Natural killer cell (primary cell): ENCODE results near the gene ABHD14A. TPM values are rescaled to one million over a fixed set of nuclear protein-coding genes. Genes with fewer than 3 reads are reported as not detected.

Experiments used
- ATAC-seq, 3 donors: fragments of 150-1000 bp in 2 of 3; fragments of 200-7000 bp in 1 of 3; cut with Tn5 transposase; 1 replicate in 1 of 3; 2 replicates in 2 of 3; pipeline ENCODE4 v1.10.0; 2021; ENCODE audit warnings: mild to moderate bottlenecking in 2 of 3, moderate library complexity in 2 of 3
- DNase-seq, 2 donors: peaks; one replicate each; pipeline versions ENCODE4 v3.0.0 to v3.0.0-alpha.2; 2013 to 2021; ENCODE audit warnings: mixed read lengths in 1 of 2
- H3K27ac ChIP-seq: one replicate; pipeline ENCODE4 v1.5.1; 2013; ENCODE audit warnings: mild to moderate bottlenecking, low read length
- H3K27me3 ChIP-seq: one replicate; pipeline ENCODE4 v1.6.1; 2013; ENCODE audit warnings: low read length; ENCODE audit not compliant: control insufficient read depth, insufficient read depth
- H3K36me3 ChIP-seq: one replicate; pipeline ENCODE4 v1.6.1; 2013; ENCODE audit warnings: low read length; ENCODE audit not compliant: control insufficient read depth, insufficient read depth
- H3K4me1 ChIP-seq: one replicate; pipeline ENCODE4 v1.6.1; 2013; ENCODE audit warnings: low read length; ENCODE audit not compliant: control insufficient read depth, insufficient read depth
- H3K4me3 ChIP-seq: one replicate; pipeline ENCODE4 v1.5.1; 2013; ENCODE audit warnings: low read length
- H3K9me3 ChIP-seq: one replicate; pipeline ENCODE4 v1.6.1; 2013; ENCODE audit warnings: low read length; ENCODE audit not compliant: control insufficient read depth, insufficient read depth
- H3K27ac Mint-ChIP-seq, 2 donors: one replicate each; pipeline ENCODE4 v1.8.0; 2022; ENCODE audit warnings: mild to moderate bottlenecking in 2 of 2, mixed read lengths in 2 of 2, moderate library complexity in 1 of 2
- H3K27me3 Mint-ChIP-seq, 2 donors: one replicate each; pipeline ENCODE4 v1.8.0; 2022; ENCODE audit warnings: low read depth in 2 of 2, mixed read lengths in 2 of 2
- H3K36me3 Mint-ChIP-seq: one replicate; pipeline ENCODE4 v1.8.0; 2022; ENCODE audit warnings: mixed read lengths
- H3K4me1 Mint-ChIP-seq, 2 donors: one replicate each; pipeline ENCODE4 v1.8.0; 2022; ENCODE audit warnings: mixed read lengths in 2 of 2
- H3K4me3 Mint-ChIP-seq: one replicate; pipeline ENCODE4 v1.8.0; 2022; ENCODE audit warnings: mild to moderate bottlenecking, moderate library complexity, mixed read lengths
- H3K9me3 Mint-ChIP-seq, 2 donors: one replicate each; pipeline ENCODE4 v1.8.0; 2022; ENCODE audit warnings: mixed read lengths in 2 of 2
- WGBS: methylation state at CpG from one replicate; pipeline ENCODE4 v1.1.7; 2013; ENCODE audit warnings: missing lambda C conversion rate; ENCODE audit not compliant: insufficient coverage; 5-methylcytosine and 5-hydroxymethylcytosine counted together
- intact Hi-C: fragments of 100-400 bp; cut with micrococcal nuclease; formaldehyde crosslinking; loops from one replicate; pipeline ENCODE4 v1.14.2; 2022
- total RNA-seq, 4 donors: library from RNA; stranded (reverse); fragments of 120-200 nt in 1 of 4; gene quantifications; one replicate each; pipeline versions ENCODE4 v1.2.3 to v1.2.4, GENCODE V29; 2013 to 2022
- TF ChIP-seq, protein P1 (sequence below): fragments of 200-600 bp; IDR thresholded peaks from one replicate; pipeline ENCODE4 v1.8.0; 2022; ENCODE audit warnings: antibody characterized with exemption

Gene ABHD14A
- total RNA-seq, 3 donors from 2014 or later (not counting 1 experiment from before 2014, with no cell fraction given), result 12.0 to 14.7 (median 13.4) TPM

DNA sequence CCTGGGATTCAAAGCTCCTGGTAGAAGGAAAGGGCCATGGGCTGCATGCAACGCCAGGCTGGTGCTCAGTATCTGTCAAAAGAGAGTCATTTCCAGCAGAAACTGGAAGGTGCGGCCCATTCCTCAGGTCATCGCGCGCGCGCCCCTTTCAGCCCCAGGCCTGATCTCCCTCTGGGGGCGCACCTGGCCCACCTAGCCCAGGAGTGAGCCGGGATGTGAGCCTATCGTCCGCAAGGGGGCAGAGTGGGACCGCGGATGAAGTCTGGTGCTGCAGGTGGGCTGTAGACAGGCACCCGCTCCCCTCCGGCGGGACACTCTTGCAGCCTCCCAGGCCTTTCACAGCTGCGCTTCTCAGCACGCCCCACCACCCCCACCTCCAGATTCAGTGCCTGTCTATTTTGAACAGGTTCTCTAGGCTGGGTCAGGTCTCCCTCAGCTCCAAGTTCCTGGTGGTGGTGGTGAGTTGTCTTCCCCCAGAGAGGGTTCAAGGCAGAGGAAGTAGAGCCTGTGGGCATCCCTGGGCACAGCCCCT, 26.6 kb downstream of the ABHD14A start:
- intact Hi-C loops, result loop anchor here (1.0 to 5.0 kb wide), 4 partner anchors 51 to 336 kb away; no protein-coding TSS in a partner anchor
- H3K4me3 Mint-ChIP-seq, result no peak overlapping the region
- no peak overlapping the region for H3K27ac ChIP-seq
- H3K4me1 ChIP-seq, result peaks cover 17% of the 10 kb centered on the region
- WGBS, result 1% methylated on average over 18 of the region's 18 CpGs
- no peaks in the 10 kb centered on the region for H3K36me3 ChIP-seq
- no peak overlapping the region for H3K4me3 ChIP-seq
- no peaks in the 10 kb centered on the region for H3K27me3 ChIP-seq
- peak; percentile 91 to 99 (median 99) for ATAC-seq
- TF ChIP-seq, protein P1, sequence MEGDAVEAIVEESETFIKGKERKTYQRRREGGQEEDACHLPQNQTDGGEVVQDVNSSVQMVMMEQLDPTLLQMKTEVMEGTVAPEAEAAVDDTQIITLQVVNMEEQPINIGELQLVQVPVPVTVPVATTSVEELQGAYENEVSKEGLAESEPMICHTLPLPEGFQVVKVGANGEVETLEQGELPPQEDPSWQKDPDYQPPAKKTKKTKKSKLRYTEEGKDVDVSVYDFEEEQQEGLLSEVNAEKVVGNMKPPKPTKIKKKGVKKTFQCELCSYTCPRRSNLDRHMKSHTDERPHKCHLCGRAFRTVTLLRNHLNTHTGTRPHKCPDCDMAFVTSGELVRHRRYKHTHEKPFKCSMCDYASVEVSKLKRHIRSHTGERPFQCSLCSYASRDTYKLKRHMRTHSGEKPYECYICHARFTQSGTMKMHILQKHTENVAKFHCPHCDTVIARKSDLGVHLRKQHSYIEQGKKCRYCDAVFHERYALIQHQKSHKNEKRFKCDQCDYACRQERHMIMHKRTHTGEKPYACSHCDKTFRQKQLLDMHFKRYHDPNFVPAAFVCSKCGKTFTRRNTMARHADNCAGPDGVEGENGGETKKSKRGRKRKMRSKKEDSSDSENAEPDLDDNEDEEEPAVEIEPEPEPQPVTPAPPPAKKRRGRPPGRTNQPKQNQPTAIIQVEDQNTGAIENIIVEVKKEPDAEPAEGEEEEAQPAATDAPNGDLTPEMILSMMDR, result peak; percentile 93
- no peaks in the 10 kb centered on the region for H3K36me3 Mint-ChIP-seq
- peaks cover 0 to 4% of the 10 kb centered on the region in 2 donors for H3K27me3 Mint-ChIP-seq
- H3K9me3 Mint-ChIP-seq, result no peaks in the 10 kb centered on the region
- H3K27ac Mint-ChIP-seq, result no peak overlapping the region
- peak; percentile 85 to 94 for DNase-seq
- no peaks in the 10 kb centered on the region for H3K9me3 ChIP-seq
- H3K4me1 Mint-ChIP-seq, result peaks cover 0 to 8% of the 10 kb centered on the region in 2 donors

DNA sequence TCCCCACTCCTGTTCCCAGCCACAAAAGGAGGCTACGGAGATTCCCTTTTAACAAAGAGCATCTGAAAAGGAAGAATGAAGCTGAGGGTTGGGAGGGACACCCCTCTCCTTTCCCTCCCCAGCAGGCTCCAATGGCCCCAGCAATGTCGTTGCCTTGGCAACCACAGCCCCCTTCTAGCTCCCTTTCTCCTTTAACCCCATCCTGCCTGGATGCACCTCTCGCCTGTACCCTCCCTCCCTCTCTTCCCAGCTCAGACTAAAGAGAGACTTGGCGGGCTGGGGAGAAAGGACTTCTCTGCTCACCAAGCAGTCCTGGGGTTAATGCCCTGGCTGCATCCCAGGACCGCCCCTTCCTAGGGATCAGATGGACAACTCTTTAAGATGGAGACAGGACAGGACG, 27.9 kb downstream of the ABHD14A start:
- no peaks in the 10 kb centered on the region for H3K9me3 Mint-ChIP-seq
- 87% methylated on average over 5 of the region's 6 CpGs for WGBS
- intact Hi-C loops, result loop anchor here (5.0 kb wide), 2 partner anchors 50 to 335 kb away; no protein-coding TSS in a partner anchor
- TF ChIP-seq, protein P1, result no peak
- no peaks in the 10 kb centered on the region for H3K9me3 ChIP-seq
- H3K36me3 ChIP-seq, result no peaks in the 10 kb centered on the region
- peaks cover 17% of the 10 kb centered on the region for H3K4me1 ChIP-seq
- DNase-seq (no peak), ATAC-seq (no peak)
- H3K27me3 Mint-ChIP-seq, result peaks cover 0 to 4% of the 10 kb centered on the region in 2 donors
- no peaks in the 10 kb centered on the region for H3K36me3 Mint-ChIP-seq
- no peak overlapping the region for H3K4me3 ChIP-seq
- peaks cover 0 to 8% of the 10 kb centered on the region in 2 donors for H3K4me1 Mint-ChIP-seq
- no peaks in the 10 kb centered on the region for H3K27me3 ChIP-seq
- no peak overlapping the region for H3K27ac ChIP-seq
- H3K27ac Mint-ChIP-seq, result no peak overlapping the region
- H3K4me3 Mint-ChIP-seq, result no peak overlapping the region

DNA sequence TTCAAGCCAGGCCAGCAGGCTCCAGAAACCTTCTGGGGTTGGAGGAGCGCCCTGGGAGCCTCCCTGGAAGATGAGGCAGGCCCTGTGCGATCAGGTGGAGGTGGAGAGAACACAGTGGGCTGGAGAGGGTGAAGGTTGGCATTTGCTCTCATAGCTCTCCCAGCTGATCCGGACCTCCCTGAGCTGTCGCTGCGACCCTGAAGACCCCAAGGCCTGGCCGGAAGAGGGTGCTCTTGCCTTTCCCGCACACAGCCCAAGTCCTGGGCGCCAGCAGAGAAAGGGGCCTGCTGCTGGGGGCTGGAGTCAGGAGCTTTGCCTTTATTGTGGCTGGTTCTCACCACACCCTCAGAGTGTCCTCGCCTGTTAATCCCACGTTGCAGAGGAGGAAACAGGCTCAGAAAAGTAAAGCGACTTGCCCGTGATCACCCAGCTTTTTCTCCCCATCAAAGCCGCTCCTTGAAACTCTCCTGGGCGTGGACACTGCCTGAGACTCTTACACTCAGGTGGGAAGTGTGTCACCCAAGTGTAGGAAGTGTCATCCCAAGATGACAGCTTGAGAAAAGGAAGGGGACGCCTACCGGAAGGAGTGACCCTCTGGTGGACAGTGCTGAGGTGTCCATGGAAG, 29.4 kb downstream of the ABHD14A start:
- ATAC-seq, result no peak
- Mint-ChIP-seq H3K4me1 (peaks cover 0 to 8% of the 10 kb centered on the region in 2 donors), H3K9me3 (no peaks in the 10 kb centered on the region), H3K4me3 (no peak overlapping the region), H3K36me3 (no peaks in the 10 kb centered on the region), H3K27ac (no peak overlapping the region), H3K27me3 (no peaks in the 10 kb centered on the region)
- 79% methylated on average over 16 of the region's 16 CpGs for WGBS
- H3K4me3 ChIP-seq, result no peak overlapping the region
- no peaks in the 10 kb centered on the region for H3K36me3 ChIP-seq
- TF ChIP-seq, protein P1, result no peak
- no peaks in the 10 kb centered on the region for H3K27me3 ChIP-seq
- H3K9me3 ChIP-seq, result no peaks in the 10 kb centered on the region
- H3K27ac ChIP-seq, result no peak overlapping the region
- peaks cover 17% of the 10 kb centered on the region for H3K4me1 ChIP-seq
- peak in 1 of 2 donors; percentile 29 for DNase-seq
- intact Hi-C loops, result loop anchor here (5.0 kb wide), 2 partner anchors 48 to 333 kb away; no protein-coding TSS in a partner anchor
